Measurements from ENCODE around the gene SLIT3.
"Not testable (repeated sequence)": the region's sequence is repeated elsewhere in the genome, so short reads cannot be mapped to it uniquely, and the experiment has no call there.

The SLIT3 gene

DNA sequence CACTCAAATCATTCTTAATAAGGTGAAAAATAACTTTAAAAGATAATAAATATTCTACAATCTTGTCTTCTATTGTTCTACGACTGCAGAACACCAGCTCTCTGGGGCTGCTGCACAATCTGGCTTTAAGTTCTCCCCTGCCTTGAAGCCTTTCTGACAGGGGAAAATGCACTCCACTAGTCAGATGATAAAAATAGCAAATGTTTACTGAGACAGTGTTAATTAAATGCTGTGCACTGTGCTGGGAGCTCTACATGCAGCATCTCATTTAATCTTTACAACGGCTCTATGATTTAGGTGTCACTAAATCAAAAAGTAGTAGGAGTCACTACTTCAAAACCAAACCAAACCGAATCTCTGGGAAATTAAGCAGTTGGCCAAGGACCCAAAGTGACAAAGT is 132.7 kb downstream of the SLIT3 start:
- DNase-seq: no peak

DNA sequence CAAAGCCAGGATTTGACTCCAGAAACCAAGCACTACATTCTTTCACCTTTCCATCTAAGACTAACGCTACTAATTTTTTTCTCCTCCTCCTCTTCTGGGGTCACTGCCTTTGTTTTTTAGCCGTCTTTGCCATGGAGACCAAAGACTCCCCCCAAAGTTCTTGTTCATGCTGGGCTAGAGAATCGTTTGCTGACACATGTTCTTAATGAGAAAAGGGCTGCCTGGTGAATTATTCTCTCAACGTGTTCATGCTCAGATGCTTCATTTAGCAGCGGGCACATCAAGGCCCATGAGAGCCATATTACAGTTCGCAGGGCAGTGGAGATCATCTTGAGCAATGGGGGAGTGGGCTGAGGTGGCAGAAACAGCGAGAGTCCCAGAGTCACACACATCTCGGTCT is 134.9 kb downstream of the SLIT3 start:
- no peak for DNase-seq

GRCh38 chr5:169165052-169165451 is 135.9 kb downstream of the SLIT3 start:
- DNase-seq: no peak

- DNase-seq: no peak
Observed at GRCh38 chr5:169164481-169164925, 136.4 kb downstream of the SLIT3 start.

GRCh38 chr5:169162407-169162806 is 138.5 kb downstream of the SLIT3 start:
- no peak for DNase-seq

DNA sequence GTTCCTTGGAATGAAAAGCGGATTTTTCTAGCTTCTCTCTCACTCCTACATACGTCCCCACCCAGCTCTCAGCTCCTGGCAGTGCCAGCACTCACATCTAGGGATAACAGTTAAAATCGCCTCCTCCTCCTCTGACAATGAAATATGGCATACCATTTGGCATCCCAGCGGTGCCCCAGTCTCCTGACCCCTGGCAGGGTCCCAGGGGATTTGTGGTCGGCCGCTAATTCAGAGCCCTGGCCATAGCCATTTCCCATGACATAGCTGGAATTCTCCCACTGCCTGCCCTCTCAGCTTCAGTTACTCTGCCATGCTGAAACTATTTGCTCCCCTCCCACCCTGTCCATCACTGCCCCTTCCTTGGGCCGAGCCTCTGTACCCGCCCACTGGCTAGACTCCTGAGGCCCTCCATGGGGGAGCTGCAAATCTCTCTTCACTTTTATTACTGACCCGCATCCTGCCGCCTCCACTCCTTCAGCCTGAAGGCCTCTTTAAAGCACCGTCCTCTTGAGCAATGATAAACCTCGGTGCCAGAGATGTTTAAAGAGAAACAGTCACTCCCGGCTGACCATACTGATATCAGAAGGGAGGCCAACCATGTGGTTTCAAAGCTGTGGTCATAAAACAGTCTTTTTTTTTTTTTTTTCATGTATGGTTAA is 139.8 kb downstream of the SLIT3 start:
- DNase-seq: no peak

DNA sequence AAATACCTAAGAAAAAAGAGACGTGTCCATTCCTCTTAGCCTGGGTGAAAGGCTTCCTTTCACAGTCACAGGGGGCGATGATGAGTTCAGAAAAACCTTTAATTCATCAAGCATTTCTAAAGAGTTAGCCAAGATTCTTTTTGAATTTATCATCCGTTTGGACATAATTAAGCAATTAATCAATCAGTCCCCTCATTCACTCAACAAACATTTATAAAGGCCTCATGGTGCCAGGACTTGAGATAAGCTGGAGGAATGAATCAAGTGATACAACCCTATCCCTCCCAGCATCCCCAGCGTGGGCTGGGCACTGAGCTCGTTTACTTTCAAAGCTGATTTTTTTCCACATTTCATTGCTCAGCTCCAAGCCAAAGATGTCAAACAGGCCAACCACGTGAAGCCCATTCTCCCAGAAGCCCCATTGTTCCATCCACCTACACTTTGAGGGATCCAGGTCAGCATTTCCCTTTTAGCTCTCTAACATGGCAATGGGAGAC is 140.5 kb downstream of the SLIT3 start:
- no peak for DNase-seq

- no peak for DNase-seq
Observed at GRCh38 chr5:169158764-169159163, 142.2 kb downstream of the SLIT3 start.

- no peak for DNase-seq
Observed at GRCh38 chr5:169157064-169157463, 143.9 kb downstream of the SLIT3 start.

GRCh38 chr5:169154679-169155078 is 146.3 kb downstream of the SLIT3 start:
- DNase-seq: no peak

GRCh38 chr5:169153405-169153804 is 147.5 kb downstream of the SLIT3 start:
- DNase-seq: no peak

DNA sequence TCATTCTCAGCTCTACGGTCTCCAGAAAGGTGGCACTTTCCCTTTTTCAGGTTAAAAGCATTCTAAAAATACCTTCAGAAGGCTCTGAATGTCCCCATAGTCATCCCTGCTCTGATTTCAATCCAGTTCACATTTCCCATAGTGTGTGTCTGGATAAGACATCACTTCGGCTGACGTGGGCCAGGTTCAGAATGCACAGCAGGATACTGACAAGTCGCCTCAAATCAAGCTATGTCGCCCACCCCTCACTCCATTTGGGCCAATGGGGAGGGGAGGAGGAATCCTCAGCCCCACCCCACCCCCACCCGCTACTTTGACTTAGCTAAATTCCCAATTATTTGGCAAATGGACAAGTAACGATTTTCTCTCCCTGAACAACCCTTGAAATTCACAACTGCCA is 148.0 kb downstream of the SLIT3 start:
- no peak for DNase-seq

DNA sequence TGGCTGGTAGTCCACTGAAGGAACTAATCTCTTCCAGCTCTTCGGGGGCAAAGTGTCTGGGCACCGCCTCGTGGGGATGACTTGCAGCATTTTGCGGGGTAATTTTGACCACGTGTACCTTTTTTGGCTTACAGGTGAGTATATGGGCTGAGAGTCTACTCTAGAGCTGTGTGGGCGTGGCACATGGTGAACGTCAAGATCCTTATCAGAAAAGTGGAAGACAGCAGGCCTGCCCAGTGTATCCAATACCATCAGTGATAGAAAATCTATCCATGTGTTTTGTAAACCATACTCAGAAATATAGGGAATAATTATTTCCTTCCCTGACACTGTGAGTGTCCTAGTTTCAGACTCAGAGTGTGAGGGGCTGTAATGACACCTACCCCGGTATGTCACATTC is 148.5 kb downstream of the SLIT3 start:
- no peak for DNase-seq

GRCh38 chr5:169151051-169151805 is 149.7 kb downstream of the SLIT3 start:
- DNase-seq: no peak

DNA sequence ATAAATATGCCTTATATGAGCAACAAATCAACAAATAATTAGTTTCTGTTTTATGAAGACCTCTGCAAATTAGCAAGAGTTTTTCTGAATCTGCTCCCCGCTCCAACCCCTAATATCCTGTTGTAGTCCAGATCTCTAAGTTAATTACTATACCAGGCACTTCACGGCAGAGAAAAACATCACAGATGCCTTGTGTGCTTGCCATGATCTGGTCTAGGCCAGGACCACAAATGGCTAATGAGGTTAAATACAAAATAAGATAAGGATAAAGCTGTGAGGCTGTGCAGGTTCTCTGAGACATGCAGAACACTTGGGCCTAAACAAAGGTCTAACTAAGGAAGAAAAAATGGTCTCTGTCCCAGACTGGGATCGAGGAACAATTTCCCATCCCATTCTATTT is 150.8 kb downstream of the SLIT3 start:
- no peak for DNase-seq

- DNase-seq: no peak
Observed at GRCh38 chr5:169149317-169149716, 151.6 kb downstream of the SLIT3 start.

GRCh38 chr5:169148138-169148740 is 152.7 kb downstream of the SLIT3 start:
- no peak for DNase-seq

- DNase-seq: no peak
Observed at GRCh38 chr5:169147534-169147933, 153.4 kb downstream of the SLIT3 start.

- no peak for DNase-seq
Observed at GRCh38 chr5:169146158-169146557, 154.8 kb downstream of the SLIT3 start.

DNA sequence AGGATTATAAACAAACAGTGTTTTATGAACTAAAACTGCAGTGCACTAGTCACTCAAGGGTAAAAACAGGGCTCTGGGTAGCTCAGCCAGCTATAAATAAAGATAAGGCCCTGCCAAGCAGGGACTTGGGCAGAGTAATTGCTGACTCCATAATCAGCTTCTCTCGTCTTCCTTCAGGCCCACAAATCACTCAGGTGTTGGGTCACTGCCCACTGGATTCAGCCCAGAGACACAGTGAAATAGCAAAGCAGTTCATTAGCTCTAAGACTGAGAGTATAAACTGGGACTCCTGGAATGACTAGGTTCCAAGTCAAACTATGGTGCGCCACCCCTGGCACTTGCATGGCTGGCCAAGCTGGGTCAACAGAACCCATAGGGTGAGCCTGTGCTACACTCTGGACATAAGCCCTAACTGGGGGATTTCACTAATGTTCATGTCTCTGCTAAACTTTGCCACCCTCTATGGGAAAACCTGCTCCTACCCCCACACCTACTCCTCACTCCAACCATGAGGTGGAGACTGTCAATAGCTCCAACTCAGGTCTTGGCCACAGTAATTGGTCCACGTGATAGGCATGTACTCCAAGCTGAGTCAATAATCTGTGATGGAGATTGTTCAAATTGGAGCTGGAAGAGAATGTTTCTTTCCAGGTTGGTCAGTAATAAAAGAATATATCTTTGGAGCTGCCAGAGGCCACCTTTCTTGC is 158.5 kb downstream of the SLIT3 start:
- DNase-seq: no peak

- not testable (repeated sequence) for DNase-seq
Observed at GRCh38 chr5:169140215-169140614, 160.7 kb downstream of the SLIT3 start.

DNA sequence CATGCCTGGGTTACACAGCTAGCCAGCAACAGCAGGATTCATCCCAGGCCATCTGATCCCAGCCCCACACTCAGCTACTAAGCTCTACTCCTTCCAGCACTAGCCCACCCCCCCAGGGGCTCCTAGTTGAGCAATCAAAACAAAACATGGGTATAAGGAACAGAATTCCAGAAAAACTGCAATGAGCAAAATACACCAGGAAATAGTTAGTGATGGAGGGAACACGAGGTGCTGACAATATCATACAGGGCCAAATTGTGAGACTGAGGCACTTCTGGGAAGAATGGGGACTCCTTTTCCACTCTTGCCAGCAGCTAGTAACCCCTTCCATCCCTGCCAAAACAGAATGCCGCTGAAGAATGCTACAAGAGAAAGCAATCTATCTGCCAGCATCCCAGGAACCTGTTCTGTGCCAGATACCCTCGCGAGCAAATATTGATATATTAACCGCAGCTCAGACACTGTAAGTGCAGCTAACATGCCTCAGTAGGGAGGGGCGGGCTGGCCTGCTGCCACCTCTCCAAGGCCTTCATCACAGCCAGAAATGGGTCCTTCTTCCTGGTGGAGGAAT is 161.4 kb downstream of the SLIT3 start:
- DNase-seq: no peak

GRCh38 chr5:169133531-169133930 is 167.4 kb downstream of the SLIT3 start:
- no peak for DNase-seq

Data from activated gamma-delta T cell treated with Interleukin-2 at 50 U/mL for 16 hours (primary cell).